Measurements from ENCODE around the gene KRT32. TPM values are rescaled to one million over a fixed set of nuclear protein-coding genes. Genes with fewer than 3 reads are reported as not detected.
"Not testable (repeated sequence)": the region's sequence is repeated elsewhere in the genome, so short reads cannot be mapped to it uniquely, and the experiment has no call there.

The KRT32 gene
- total RNA-seq, 2 donors from 2014 or later, result not detected

GRCh38 chr17:41429667-41430066, 37.5 kb downstream of the KRT32 start:
- DNase-seq (ENCODE audit: low spot score), result no peak
- no peak overlapping the region for H3K27ac ChIP-seq
- no peaks in the 10 kb centered on the region for H3K4me1 ChIP-seq
- H3K36me3 ChIP-seq, result no peaks in the 10 kb centered on the region
- TF ChIP-seq, protein P1, sequence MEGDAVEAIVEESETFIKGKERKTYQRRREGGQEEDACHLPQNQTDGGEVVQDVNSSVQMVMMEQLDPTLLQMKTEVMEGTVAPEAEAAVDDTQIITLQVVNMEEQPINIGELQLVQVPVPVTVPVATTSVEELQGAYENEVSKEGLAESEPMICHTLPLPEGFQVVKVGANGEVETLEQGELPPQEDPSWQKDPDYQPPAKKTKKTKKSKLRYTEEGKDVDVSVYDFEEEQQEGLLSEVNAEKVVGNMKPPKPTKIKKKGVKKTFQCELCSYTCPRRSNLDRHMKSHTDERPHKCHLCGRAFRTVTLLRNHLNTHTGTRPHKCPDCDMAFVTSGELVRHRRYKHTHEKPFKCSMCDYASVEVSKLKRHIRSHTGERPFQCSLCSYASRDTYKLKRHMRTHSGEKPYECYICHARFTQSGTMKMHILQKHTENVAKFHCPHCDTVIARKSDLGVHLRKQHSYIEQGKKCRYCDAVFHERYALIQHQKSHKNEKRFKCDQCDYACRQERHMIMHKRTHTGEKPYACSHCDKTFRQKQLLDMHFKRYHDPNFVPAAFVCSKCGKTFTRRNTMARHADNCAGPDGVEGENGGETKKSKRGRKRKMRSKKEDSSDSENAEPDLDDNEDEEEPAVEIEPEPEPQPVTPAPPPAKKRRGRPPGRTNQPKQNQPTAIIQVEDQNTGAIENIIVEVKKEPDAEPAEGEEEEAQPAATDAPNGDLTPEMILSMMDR (IDR thresholded peaks at IDR 0.05), result no peak
- H3K9me3 ChIP-seq, result no peaks in the 10 kb centered on the region
- no peak overlapping the region for H3K4me3 ChIP-seq
- no peaks in the 10 kb centered on the region for H3K27me3 ChIP-seq

DNA sequence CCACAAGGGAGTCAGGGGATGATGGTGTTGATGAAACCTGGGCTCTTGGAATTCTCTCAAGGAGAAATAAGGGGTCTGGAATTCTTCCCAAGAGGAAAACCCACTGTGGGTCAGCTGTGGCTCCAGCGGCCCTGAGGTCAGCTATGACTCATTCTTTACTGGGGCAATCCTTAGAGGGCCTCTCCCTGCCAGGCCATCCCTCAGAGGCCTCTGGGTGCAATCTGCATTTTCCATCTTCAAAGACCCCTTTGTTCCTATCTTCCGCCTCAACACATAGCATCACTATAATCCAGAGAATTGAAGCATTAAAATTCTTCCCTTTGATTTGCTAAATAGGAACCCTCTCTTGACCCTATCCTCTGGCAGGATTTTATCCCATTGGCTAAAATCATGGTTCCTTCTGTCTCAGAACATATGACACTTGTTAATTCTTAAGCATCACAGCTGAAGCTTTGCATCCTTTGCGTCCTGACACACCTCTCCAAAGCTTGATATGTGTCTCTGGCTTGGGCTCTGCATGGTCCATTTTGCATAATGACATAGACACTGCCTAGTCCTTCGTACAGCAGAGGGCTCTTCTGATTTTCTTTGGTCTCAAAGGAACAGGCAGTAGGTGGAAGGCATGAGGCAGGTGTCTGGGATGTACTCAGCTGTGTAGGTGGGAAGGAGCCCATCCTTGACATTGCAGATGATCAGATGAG, 38.4 kb downstream of the KRT32 start:
- no peak overlapping the region for H3K27ac ChIP-seq
- H3K27me3 ChIP-seq, result no peaks in the 10 kb centered on the region
- H3K36me3 ChIP-seq, result no peaks in the 10 kb centered on the region
- H3K9me3 ChIP-seq, result no peaks in the 10 kb centered on the region
- no peak overlapping the region for H3K4me3 ChIP-seq
- TF ChIP-seq, protein P1 (IDR thresholded peaks at IDR 0.05), result no peak
- no peak for DNase-seq (ENCODE audit: low spot score)
- H3K4me1 ChIP-seq, result no peaks in the 10 kb centered on the region

DNA sequence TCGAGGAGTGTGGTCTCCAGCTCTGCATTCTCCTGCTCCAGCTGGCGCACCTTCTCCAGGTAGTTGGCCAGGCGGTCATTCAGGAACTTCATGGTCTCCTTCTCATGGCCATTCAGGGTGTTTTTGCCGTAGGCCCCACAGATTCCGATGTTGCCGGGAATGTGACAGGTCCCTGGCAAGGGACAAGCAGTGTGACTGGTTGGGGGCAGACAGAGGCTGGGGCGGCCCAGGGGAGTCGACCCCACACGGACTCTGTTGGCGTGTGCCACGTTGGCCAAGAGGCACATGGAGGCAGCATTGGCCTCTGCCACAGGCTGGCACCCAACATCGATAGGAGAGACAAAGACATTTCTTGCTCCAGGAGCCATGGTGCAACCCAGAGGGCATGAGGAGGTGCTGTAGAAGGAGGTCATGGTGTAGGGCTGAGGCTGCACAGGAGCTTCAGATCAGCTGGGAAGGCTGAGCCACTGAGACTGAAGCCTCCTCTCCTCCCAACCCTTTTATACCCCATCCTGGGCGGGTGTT, 43.0 kb downstream of the KRT32 start, which contains the start of gene KRT37:
Gene KRT37 (minus strand): TSS at position 475 of the 525 bp plus-strand sequence. CDS start 62 bp downstream, at position 413.
- H3K36me3 ChIP-seq, result no peaks in the 10 kb centered on the region
- TF ChIP-seq, protein P1 (IDR thresholded peaks at IDR 0.05), result no peak
- no peaks in the 10 kb centered on the region for H3K27me3 ChIP-seq
- no peak for DNase-seq (ENCODE audit: low spot score)
- no peaks in the 10 kb centered on the region for H3K4me1 ChIP-seq
- H3K9me3 ChIP-seq, result no peaks in the 10 kb centered on the region
- no peak within 1 kb of the TSS for H3K4me3 ChIP-seq
- H3K27ac ChIP-seq, result no peak within 1 kb of the TSS

DNA sequence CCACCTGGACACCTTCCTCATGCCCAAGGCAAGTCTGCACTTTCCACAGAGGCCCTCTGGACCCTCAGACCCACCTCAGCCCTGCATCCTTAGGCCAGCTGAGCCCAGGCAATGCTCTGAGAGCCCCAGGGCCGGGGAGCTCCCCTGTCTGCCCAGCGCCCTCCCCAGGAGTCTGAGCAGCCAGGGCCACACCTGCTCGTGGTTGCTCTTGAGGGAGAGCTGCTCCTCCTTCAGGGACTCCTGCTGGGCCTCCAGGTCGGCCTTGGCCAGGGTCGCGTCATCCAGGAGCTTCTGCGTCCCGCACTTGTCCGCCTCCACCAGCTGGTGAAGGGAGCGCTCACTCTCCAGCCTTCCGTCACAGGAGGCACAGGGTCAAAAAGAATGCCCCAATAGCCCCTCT, 44.6 kb downstream of the KRT32 start:
- H3K27me3 ChIP-seq; H3K4me3 ChIP-seq; H3K4me1 ChIP-seq; DNase-seq (ENCODE audit: low spot score); H3K9me3 ChIP-seq; H3K27ac ChIP-seq; H3K36me3 ChIP-seq: not testable (repeated sequence)

DNA sequence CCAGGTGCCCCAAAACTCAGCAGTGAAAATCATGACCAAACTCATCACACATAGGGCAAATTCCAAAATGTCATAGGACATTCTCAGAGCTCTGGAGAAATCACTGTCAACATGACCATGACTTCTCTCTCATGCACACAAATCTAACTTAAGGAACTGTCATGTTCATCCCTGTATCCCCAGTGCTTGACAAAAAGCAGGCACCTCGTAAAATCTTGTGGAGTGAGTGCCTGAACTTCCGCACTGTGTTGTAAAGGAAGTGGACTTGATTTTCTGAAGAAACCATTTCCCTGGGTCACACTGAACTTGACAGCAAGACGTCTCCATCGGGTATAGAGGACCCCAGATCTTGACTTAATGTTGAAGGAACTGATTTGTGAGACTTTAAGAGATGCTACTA, 45.6 kb downstream of the KRT32 start:
- H3K4me1 ChIP-seq, result peaks cover 0 to 2% of the 10 kb centered on the region in 2 donors
- no peak overlapping the region for H3K27ac ChIP-seq
- no peak overlapping the region for H3K4me3 ChIP-seq
- H3K36me3 ChIP-seq, result no peaks in the 10 kb centered on the region
- TF ChIP-seq, protein P1 (IDR thresholded peaks at IDR 0.05), result no peak
- no peaks in the 10 kb centered on the region for H3K27me3 ChIP-seq
- no peak for DNase-seq (ENCODE audit: low spot score)
- no peaks in the 10 kb centered on the region for H3K9me3 ChIP-seq

- H3K27me3 ChIP-seq, result no peaks in the 10 kb centered on the region
- DNase-seq (ENCODE audit: low spot score), result no peak
- H3K27ac ChIP-seq, result no peak overlapping the region
- no peaks in the 10 kb centered on the region for H3K36me3 ChIP-seq
- TF ChIP-seq, protein P1 (IDR thresholded peaks at IDR 0.05), result no peak
- no peaks in the 10 kb centered on the region for H3K9me3 ChIP-seq
- no peak overlapping the region for H3K4me3 ChIP-seq
- peaks cover 0 to 6% of the 10 kb centered on the region in 2 donors for H3K4me1 ChIP-seq
Measured at GRCh38 chr17:41421116-41421515, 46.1 kb downstream of the KRT32 start.
